Measurements from ENCODE around the gene TBC1D20. TPM values are rescaled to one million over a fixed set of nuclear protein-coding genes. Genes with fewer than 3 reads are reported as not detected.

TBC1D20 gene
- total RNA-seq, 3 donors from 2014 or later (not counting 1 experiment from before 2014, with no cell fraction given): 32.5 to 47.6 (median 44.2) TPM

DNA sequence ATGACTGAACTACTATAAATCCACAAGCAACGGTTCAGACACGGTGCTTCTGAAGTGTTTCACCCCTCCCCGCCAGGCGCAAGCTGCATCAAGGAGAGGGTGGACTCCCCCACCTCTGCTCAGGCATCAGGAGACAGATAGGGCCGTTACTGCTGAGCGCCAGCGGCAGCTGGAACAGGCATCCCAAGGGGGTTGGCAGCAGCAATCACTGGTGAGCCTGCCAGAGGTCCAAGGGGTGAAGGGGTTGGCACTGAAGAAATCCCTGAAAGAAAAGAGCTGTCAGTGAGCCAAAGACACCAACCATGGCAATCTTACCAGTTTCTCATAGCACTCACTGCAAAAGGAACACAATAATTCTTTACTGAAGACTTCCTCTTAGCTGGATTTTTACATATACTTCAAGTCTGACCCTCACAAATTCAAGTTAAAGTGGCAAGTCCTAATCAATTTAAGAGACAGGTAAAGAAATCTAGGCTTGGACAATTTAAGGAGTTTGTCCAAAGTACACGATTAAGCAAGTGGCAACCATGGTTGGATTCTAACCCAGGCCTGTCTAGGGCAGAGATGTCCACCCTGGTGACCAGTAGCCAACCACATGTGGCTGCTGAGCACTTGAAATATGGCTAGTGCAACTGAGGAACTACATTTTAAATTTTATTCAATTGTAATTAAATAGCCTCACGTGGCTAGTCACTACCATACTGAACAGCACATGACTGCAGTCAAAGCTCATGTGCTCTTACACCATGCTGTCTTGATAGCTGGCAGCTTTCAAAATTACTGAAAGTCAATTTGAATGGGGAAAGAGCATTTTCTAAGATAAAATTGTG, 21.7 kb upstream of the TBC1D20 start:
- H3K4me3 Mint-ChIP-seq: no peak overlapping the region
- Histone ChIP-seq H3K4me1 (ENCODE audit: control insufficient read depth, insufficient read depth, low read length) (no peaks in the 10 kb centered on the region), H3K27me3 (ENCODE audit: control insufficient read depth, insufficient read depth, low read length) (no peaks in the 10 kb centered on the region), H3K4me3 (ENCODE audit: low read length) (no peak overlapping the region), H3K9me3 (ENCODE audit: control insufficient read depth, insufficient read depth, low read length) (no peaks in the 10 kb centered on the region), H3K36me3 (ENCODE audit: control insufficient read depth, insufficient read depth, low read length) (peaks cover 57% of the 10 kb centered on the region), H3K27ac (ENCODE audit: low read length) (no peak overlapping the region)
- H3K27ac Mint-ChIP-seq: no peak overlapping the region
- DNase-seq (no peak), ATAC-seq (no peak)
- no peaks in the 10 kb centered on the region for H3K9me3 Mint-ChIP-seq
- no peaks in the 10 kb centered on the region for H3K27me3 Mint-ChIP-seq (ENCODE audit: low read depth in 2 of 2)
- intact Hi-C loops (cut with micrococcal nuclease): no loop called here
- TF ChIP-seq, protein P1, sequence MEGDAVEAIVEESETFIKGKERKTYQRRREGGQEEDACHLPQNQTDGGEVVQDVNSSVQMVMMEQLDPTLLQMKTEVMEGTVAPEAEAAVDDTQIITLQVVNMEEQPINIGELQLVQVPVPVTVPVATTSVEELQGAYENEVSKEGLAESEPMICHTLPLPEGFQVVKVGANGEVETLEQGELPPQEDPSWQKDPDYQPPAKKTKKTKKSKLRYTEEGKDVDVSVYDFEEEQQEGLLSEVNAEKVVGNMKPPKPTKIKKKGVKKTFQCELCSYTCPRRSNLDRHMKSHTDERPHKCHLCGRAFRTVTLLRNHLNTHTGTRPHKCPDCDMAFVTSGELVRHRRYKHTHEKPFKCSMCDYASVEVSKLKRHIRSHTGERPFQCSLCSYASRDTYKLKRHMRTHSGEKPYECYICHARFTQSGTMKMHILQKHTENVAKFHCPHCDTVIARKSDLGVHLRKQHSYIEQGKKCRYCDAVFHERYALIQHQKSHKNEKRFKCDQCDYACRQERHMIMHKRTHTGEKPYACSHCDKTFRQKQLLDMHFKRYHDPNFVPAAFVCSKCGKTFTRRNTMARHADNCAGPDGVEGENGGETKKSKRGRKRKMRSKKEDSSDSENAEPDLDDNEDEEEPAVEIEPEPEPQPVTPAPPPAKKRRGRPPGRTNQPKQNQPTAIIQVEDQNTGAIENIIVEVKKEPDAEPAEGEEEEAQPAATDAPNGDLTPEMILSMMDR (IDR thresholded peaks at IDR 0.05): no peak
- peaks cover 38% of the 10 kb centered on the region for H3K36me3 Mint-ChIP-seq
- peaks cover 3% of the 10 kb centered on the region in 2 donors for H3K4me1 Mint-ChIP-seq
- 98% methylated on average over 9 of the region's 9 CpGs for WGBS (ENCODE audit: insufficient coverage)

DNA sequence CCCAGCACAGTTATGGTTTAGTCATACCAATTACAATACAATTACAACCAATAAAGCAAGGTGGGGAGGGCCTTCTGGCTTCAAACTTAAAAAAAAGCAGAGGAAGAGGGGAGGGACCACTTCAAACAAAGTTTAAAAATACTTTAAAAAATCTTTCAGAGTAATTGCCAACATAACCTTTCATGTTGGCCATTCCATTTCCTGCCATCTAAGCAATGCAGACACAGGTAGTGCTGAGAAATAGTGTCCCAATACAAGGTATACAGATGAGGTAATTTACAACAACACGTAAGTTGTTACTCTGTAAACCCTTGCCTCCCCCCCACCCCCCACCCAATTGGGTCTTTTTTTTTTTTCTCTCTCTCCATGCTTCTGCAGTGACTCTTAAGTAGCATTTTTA, 18.8 kb upstream of the TBC1D20 start:
- intact Hi-C loops (cut with micrococcal nuclease): no loop called here
- Mint-ChIP-seq H3K27me3 (ENCODE audit: low read depth in 2 of 2) (no peaks in the 10 kb centered on the region), H3K27ac (no peak overlapping the region), H3K4me1 (peaks cover 5 to 8% of the 10 kb centered on the region in 2 donors), H3K9me3 (no peaks in the 10 kb centered on the region), H3K4me3 (no peak overlapping the region), H3K36me3 (peaks cover 19% of the 10 kb centered on the region)
- TF ChIP-seq, protein P1 (IDR thresholded peaks at IDR 0.05): no peak
- ATAC-seq (no peak), DNase-seq (peak in 1 of 2 donors; percentile 38)
- WGBS (ENCODE audit: insufficient coverage): 89% methylated on average over 1 of the region's 1 CpG
- Histone ChIP-seq H3K4me1 (ENCODE audit: control insufficient read depth, insufficient read depth, low read length) (peaks cover 3% of the 10 kb centered on the region), H3K9me3 (ENCODE audit: control insufficient read depth, insufficient read depth, low read length) (no peaks in the 10 kb centered on the region), H3K36me3 (ENCODE audit: control insufficient read depth, insufficient read depth, low read length) (peaks cover 32% of the 10 kb centered on the region), H3K27me3 (ENCODE audit: control insufficient read depth, insufficient read depth, low read length) (no peaks in the 10 kb centered on the region), H3K27ac (ENCODE audit: low read length) (no peak overlapping the region), H3K4me3 (ENCODE audit: low read length) (no peak overlapping the region)

DNA sequence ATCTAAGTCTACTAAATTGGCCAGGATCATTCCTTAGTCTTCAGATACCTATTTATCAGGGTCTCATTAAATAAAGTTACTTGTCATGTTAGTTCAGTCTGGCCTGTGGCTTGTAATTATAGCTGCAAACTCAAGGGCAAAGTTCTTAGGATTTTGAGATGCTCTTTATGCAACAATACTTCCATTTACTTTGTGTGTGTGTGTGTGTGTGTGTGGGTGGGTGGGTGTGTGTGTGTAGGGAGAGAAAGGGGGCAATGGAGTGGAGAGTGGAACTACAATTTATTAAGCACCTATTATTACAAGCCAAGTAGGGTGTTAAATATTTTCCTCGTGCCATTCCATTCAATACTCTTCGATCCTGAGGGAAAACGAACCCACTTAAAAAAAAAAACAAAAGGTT, 17.7 kb upstream of the TBC1D20 start:
- Mint-ChIP-seq H3K27me3 (ENCODE audit: low read depth in 2 of 2) (no peaks in the 10 kb centered on the region), H3K4me3 (no peak overlapping the region), H3K36me3 (peaks cover 16% of the 10 kb centered on the region), H3K9me3 (no peaks in the 10 kb centered on the region), H3K27ac (no peak overlapping the region), H3K4me1 (peaks cover 5 to 8% of the 10 kb centered on the region in 2 donors)
- Histone ChIP-seq H3K27ac (ENCODE audit: low read length) (no peak overlapping the region), H3K4me3 (ENCODE audit: low read length) (no peak overlapping the region), H3K36me3 (ENCODE audit: control insufficient read depth, insufficient read depth, low read length) (peaks cover 22% of the 10 kb centered on the region), H3K4me1 (ENCODE audit: control insufficient read depth, insufficient read depth, low read length) (peaks cover 3% of the 10 kb centered on the region), H3K9me3 (ENCODE audit: control insufficient read depth, insufficient read depth, low read length) (no peaks in the 10 kb centered on the region), H3K27me3 (ENCODE audit: control insufficient read depth, insufficient read depth, low read length) (no peaks in the 10 kb centered on the region)
- DNase-seq (no peak), ATAC-seq (no peak)
- intact Hi-C loops (cut with micrococcal nuclease): no loop called here
- TF ChIP-seq, protein P1 (IDR thresholded peaks at IDR 0.05): no peak
- WGBS (ENCODE audit: insufficient coverage): 100% methylated on average over 1 of the region's 3 CpGs

Data from natural killer cell (primary cell).